ENCODE data around the gene PCGF5.
A peak's percentile ranks its signal among the peaks of the same experiment; 100 is the strongest.

The PCGF5 gene

DNA sequence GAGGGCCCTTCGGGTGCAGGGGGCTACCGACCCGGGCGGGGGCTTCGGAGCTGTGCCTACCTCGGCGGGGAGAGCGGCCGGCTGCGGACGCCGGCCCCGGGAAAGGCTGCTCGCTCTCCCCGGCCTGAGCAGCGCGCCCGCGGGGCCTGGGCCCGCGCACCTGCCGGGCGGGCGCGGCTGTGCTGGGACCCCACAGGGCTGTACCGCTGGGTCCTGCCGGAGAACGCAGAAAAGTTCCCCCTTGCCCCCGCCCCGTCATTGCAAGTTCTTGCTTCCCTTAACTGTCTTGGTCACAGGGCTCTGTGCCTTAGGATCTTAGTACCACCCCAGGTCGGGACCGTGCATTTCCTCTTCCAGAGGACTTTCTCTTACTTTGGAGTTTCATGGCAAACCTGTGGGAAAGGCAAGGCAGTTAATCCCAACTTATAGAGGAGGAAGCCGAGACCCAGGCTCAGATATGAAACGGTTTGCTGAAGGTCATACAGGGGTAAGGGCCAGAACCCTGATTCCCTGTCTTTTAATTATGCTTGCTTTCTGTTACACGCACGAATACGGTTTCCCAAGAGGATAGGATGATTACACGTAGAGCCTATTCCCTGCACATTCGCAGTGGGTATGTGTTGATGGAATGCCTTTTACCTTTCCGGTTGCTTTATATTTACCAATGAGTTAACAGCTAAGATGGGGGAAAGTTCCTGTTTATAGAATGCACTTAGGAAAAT lies 652 bp downstream of the PCGF5 start:
- TF ChIP-seq, protein P1, sequence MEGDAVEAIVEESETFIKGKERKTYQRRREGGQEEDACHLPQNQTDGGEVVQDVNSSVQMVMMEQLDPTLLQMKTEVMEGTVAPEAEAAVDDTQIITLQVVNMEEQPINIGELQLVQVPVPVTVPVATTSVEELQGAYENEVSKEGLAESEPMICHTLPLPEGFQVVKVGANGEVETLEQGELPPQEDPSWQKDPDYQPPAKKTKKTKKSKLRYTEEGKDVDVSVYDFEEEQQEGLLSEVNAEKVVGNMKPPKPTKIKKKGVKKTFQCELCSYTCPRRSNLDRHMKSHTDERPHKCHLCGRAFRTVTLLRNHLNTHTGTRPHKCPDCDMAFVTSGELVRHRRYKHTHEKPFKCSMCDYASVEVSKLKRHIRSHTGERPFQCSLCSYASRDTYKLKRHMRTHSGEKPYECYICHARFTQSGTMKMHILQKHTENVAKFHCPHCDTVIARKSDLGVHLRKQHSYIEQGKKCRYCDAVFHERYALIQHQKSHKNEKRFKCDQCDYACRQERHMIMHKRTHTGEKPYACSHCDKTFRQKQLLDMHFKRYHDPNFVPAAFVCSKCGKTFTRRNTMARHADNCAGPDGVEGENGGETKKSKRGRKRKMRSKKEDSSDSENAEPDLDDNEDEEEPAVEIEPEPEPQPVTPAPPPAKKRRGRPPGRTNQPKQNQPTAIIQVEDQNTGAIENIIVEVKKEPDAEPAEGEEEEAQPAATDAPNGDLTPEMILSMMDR (IDR thresholded peaks at IDR 0.05; ENCODE audit: low read depth, low read length, missing control alignments) = no peak
- no peak for DNase-seq (ENCODE audit: low read depth)
- H3K4me3 ChIP-seq (ENCODE audit: low read depth, low read length) = peak overlapping the region; percentile 83

GRCh38 chr10:91226093-91226492 lies 5.6 kb downstream of the PCGF5 start:
- H3K4me3 ChIP-seq (ENCODE audit: low read depth, low read length) = no peak overlapping the region
- TF ChIP-seq, protein P1 (IDR thresholded peaks at IDR 0.05; ENCODE audit: low read depth, low read length, missing control alignments) = no peak
- DNase-seq (ENCODE audit: low read depth) = no peak

GRCh38 chr10:91227576-91227975 lies 7.1 kb downstream of the PCGF5 start:
- TF ChIP-seq, protein P1 (IDR thresholded peaks at IDR 0.05; ENCODE audit: low read depth, low read length, missing control alignments) = no peak
- DNase-seq (ENCODE audit: low read depth) = no peak
- no peak overlapping the region for H3K4me3 ChIP-seq (ENCODE audit: low read depth, low read length)

DNA sequence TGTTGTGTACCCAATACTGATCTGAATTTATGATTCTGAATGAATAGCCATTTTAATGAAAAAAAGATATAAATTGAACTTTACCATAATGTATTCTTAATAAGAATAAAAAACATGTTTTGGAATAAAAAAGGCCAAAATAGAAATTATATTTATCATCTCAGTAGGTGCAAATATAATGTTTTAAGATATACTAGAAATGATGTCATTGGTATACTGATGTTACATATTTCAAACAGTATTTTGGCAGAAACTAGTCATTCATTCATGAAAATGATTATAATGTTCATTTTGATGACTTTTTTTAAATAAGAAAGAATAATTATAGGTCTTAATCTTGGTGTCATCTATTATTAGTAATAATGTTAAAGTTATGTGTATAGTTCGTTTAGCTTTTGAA lies 9.2 kb downstream of the PCGF5 start:
- TF ChIP-seq, protein P1 (IDR thresholded peaks at IDR 0.05; ENCODE audit: low read depth, low read length, missing control alignments) = no peak
- DNase-seq (ENCODE audit: low read depth) = no peak
- H3K4me3 ChIP-seq (ENCODE audit: low read depth, low read length) = no peak overlapping the region

- TF ChIP-seq, protein P1 (IDR thresholded peaks at IDR 0.05; ENCODE audit: low read depth, low read length, missing control alignments) = no peak
- no peak overlapping the region for H3K4me3 ChIP-seq (ENCODE audit: low read depth, low read length)
- no peak for DNase-seq (ENCODE audit: low read depth)
Observed at GRCh38 chr10:91238191-91238590, 17.7 kb downstream of the PCGF5 start.

DNA sequence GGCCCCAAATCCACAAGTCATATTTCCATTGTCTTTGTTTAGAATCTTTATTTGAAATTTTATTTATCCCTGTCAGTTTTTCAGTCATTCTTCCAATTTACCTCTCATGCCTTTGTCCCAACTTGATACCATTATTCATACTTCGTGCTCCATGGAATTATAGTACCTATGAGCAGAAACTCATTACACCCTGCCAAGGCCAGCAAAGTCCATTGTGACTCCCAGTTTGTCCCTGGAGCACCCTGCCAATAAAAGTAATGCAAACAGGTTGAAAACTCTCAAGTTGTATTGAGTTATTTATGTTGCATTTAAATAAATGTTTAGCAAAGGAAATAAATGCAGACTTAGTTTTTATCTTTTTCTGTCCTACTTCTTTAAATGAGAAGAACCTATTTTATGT lies 19.3 kb downstream of the PCGF5 start:
- TF ChIP-seq, protein P1 (IDR thresholded peaks at IDR 0.05; ENCODE audit: low read depth, low read length, missing control alignments) = no peak
- no peak overlapping the region for H3K4me3 ChIP-seq (ENCODE audit: low read depth, low read length)
- DNase-seq (ENCODE audit: low read depth) = no peak

GRCh38 chr10:91242940-91243339 lies 22.5 kb downstream of the PCGF5 start:
- H3K4me3 ChIP-seq (ENCODE audit: low read depth, low read length) = no peak overlapping the region
- no peak for DNase-seq (ENCODE audit: low read depth)
- TF ChIP-seq, protein P1 (IDR thresholded peaks at IDR 0.05; ENCODE audit: low read depth, low read length, missing control alignments) = no peak
